Vagina (tissue), 2 donors: Measurements from ENCODE around the gene CENPX. TPM values are rescaled to one million over a fixed set of nuclear protein-coding genes. Genes with fewer than 3 reads are reported as not detected.

ENCODE experiments used
- DNase-seq, 2 donors: peaks; one replicate each; pipeline ENCODE4 v3.0.0-alpha.2; 2017; ENCODE audit errors: extremely low spot score in 2 of 2
- H3K27ac ChIP-seq: fragments of 200-600 bp; sonication (generic); one replicate; pipeline ENCODE4 v1.5.1; 2019
- H3K27me3 ChIP-seq: fragments of 200-600 bp; sonication (generic); one replicate; pipeline ENCODE4 v1.5.1; 2019
- H3K36me3 ChIP-seq, 2 donors: fragments of 200-600 bp; sonication (generic); one replicate each; pipeline ENCODE4 v1.5.1; 2017 to 2019
- H3K4me1 ChIP-seq: fragments of 200-600 bp; sonication (generic); one replicate; pipeline ENCODE4 v1.5.1; 2019
- H3K4me3 ChIP-seq, 2 donors: fragments of 200-600 bp; sonication (generic); 1 replicate in 1 of 2; 2 replicates in 1 of 2; pipeline ENCODE4 v1.5.1; 2016 to 2019
- H3K9me3 ChIP-seq: fragments of 200-600 bp; sonication (generic); one replicate; pipeline ENCODE4 v1.5.1; 2019
- POLR2A ChIP-seq, 2 donors: fragments of 450-650 bp; IDR thresholded peaks; one replicate each; pipeline ENCODE4 v1.6.1; 2017; ENCODE audit warnings: antibody characterized with exemption in 2 of 2, mild to moderate bottlenecking in 2 of 2, moderate library complexity in 2 of 2
- POLR2AphosphoS5 ChIP-seq, 2 donors: sonication (generic); formaldehyde crosslinking; IDR thresholded peaks; one replicate each; pipeline ENCODE4 v1.9.0; 2017; ENCODE audit warnings: antibody characterized with exemption in 2 of 2, mild to moderate bottlenecking in 2 of 2, low read depth in 1 of 2; ENCODE audit not compliant: insufficient read depth in 1 of 2
- intact Hi-C: fragments of 100-400 bp; cut with DNase I; formaldehyde crosslinking; loops from one replicate; pipeline ENCODE4 v1.15.1; 2023
- total RNA-seq: library from RNA; depleted of rRNA; stranded (reverse); fragments of >200 nt; gene quantifications from one replicate; pipeline ENCODE4 v1.2.3, GENCODE V29; 2016
- TF ChIP-seq, protein P1 (sequence below), 3 experiments: fragments of 450-650 bp in 2 of 3; fragments of 200-600 bp in 1 of 3; sonication (generic) in 1 of 3; IDR thresholded peaks; one replicate each; pipeline ENCODE4 v1.5.1; 2017 to 2019; ENCODE audit warnings: antibody characterized with exemption in 3 of 3, mild to moderate bottlenecking in 2 of 3, moderate library complexity in 2 of 3

Gene CENPX
- total RNA-seq, 1 donor from 2014 or later, result 101 TPM

- DNase-seq, result no peak
- no peak overlapping the region for H3K27ac ChIP-seq
- peak overlapping the region; percentile 82 to 84 for H3K4me3 ChIP-seq
- no peaks in the 10 kb centered on the region for H3K36me3 ChIP-seq
- intact Hi-C loops, result loop anchor here (2.0 to 5.0 kb wide), 2 partner anchors 46 to 67 kb away; partner anchors contain the start of gene ASPSCR1
- H3K9me3 ChIP-seq, result no peaks in the 10 kb centered on the region
- TF ChIP-seq POLR2A (IDR thresholded peaks at IDR 0.05) (no peak), POLR2AphosphoS5 (IDR thresholded peaks at IDR 0.05; ENCODE audit: insufficient read depth in 1 of 2, low read depth in 1 of 2) (no peak)
- TF ChIP-seq, protein P1, sequence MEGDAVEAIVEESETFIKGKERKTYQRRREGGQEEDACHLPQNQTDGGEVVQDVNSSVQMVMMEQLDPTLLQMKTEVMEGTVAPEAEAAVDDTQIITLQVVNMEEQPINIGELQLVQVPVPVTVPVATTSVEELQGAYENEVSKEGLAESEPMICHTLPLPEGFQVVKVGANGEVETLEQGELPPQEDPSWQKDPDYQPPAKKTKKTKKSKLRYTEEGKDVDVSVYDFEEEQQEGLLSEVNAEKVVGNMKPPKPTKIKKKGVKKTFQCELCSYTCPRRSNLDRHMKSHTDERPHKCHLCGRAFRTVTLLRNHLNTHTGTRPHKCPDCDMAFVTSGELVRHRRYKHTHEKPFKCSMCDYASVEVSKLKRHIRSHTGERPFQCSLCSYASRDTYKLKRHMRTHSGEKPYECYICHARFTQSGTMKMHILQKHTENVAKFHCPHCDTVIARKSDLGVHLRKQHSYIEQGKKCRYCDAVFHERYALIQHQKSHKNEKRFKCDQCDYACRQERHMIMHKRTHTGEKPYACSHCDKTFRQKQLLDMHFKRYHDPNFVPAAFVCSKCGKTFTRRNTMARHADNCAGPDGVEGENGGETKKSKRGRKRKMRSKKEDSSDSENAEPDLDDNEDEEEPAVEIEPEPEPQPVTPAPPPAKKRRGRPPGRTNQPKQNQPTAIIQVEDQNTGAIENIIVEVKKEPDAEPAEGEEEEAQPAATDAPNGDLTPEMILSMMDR (IDR thresholded peaks at IDR 0.05), result no peak
- peaks cover 48% of the 10 kb centered on the region for H3K4me1 ChIP-seq
- H3K27me3 ChIP-seq, result no peaks in the 10 kb centered on the region
Observed at GRCh38 chr17:82023447-82024241, 966 bp upstream of the CENPX start.

GRCh38 chr17:82022981-82023446 is 336 bp upstream of the CENPX start, which contains the start of gene LRRC45:
TSS of gene LRRC45 (plus strand) at chr17:82023305. CDS start at chr17:82023644, 339 bp downstream.
- DNase-seq, result peak; percentile 99 to 100
- TF ChIP-seq POLR2A (IDR thresholded peaks at IDR 0.05) (no peak), POLR2AphosphoS5 (IDR thresholded peaks at IDR 0.05; ENCODE audit: insufficient read depth in 1 of 2, low read depth in 1 of 2) (peak in 1 of 2 donors; percentile 87)
- intact Hi-C loops, result loop anchor here (2.0 to 5.0 kb wide), 2 partner anchors 46 to 66 kb away; partner anchors contain the start of gene ASPSCR1
- peak within 1 kb of the TSS; percentile 82 to 84 for H3K4me3 ChIP-seq
- no peaks in the 10 kb centered on the region for H3K9me3 ChIP-seq
- no peaks in the 10 kb centered on the region for H3K27me3 ChIP-seq
- peak within 1 kb of the TSS; percentile 54 for H3K27ac ChIP-seq
- H3K36me3 ChIP-seq, result no peaks in the 10 kb centered on the region
- H3K4me1 ChIP-seq, result peaks cover 48% of the 10 kb centered on the region

- H3K36me3 ChIP-seq, result no peaks in the 10 kb centered on the region
- TF ChIP-seq, protein P1 (IDR thresholded peaks at IDR 0.05), result no peak
- H3K4me3 ChIP-seq, result peak overlapping the region; percentile 54 to 84
- H3K9me3 ChIP-seq, result no peaks in the 10 kb centered on the region
- H3K27ac ChIP-seq, result peak overlapping the region; percentile 54
- intact Hi-C loops, result loop anchor here (2.0 to 5.0 kb wide), 2 partner anchors 45 to 65 kb away; partner anchors contain the start of gene ASPSCR1
- no peaks in the 10 kb centered on the region for H3K27me3 ChIP-seq
- no peak for DNase-seq
- H3K4me1 ChIP-seq, result peaks cover 48% of the 10 kb centered on the region
Observed at GRCh38 chr17:82021900-82022309, 773 bp downstream of the CENPX start.

- no peak overlapping the region for H3K27ac ChIP-seq
- H3K4me3 ChIP-seq, result peak overlapping the region; percentile 54 to 84
- H3K9me3 ChIP-seq, result no peaks in the 10 kb centered on the region
- no peaks in the 10 kb centered on the region for H3K36me3 ChIP-seq
- intact Hi-C loops, result loop anchor here (5.0 kb wide), 1 partner anchor 44 kb away; the partner anchor contains the start of gene ASPSCR1
- DNase-seq, result no peak
- TF ChIP-seq, protein P1 (IDR thresholded peaks at IDR 0.05), result peak; percentile 35 to 75 (median 65)
- TF ChIP-seq POLR2AphosphoS5 (IDR thresholded peaks at IDR 0.05; ENCODE audit: insufficient read depth in 1 of 2, low read depth in 1 of 2) (peak in 1 of 2 donors; percentile 7), POLR2A (IDR thresholded peaks at IDR 0.05) (no peak)
- H3K27me3 ChIP-seq, result no peaks in the 10 kb centered on the region
- peaks cover 48% of the 10 kb centered on the region for H3K4me1 ChIP-seq
Observed at GRCh38 chr17:82021107-82021899, 1.4 kb downstream of the CENPX start.

- no peaks in the 10 kb centered on the region for H3K27me3 ChIP-seq
- intact Hi-C loops, result loop anchor here (5.0 kb wide), 1 partner anchor 43 kb away; the partner anchor contains the start of gene ASPSCR1
- H3K9me3 ChIP-seq, result no peaks in the 10 kb centered on the region
- no peak overlapping the region for H3K4me3 ChIP-seq
- no peak for TF ChIP-seq POLR2AphosphoS5 (IDR thresholded peaks at IDR 0.05; ENCODE audit: insufficient read depth in 1 of 2, low read depth in 1 of 2)
- TF ChIP-seq POLR2A (IDR thresholded peaks at IDR 0.05), result no peak
- peaks cover 48% of the 10 kb centered on the region for H3K4me1 ChIP-seq
- DNase-seq, result no peak
- H3K27ac ChIP-seq, result no peak overlapping the region
- H3K36me3 ChIP-seq, result no peaks in the 10 kb centered on the region
Observed at GRCh38 chr17:82020572-82021106, 2.0 kb downstream of the CENPX start.
